HG03159 (cell line): Measurements from ENCODE around the gene LRRC8C.

ENCODE experiments used
- ATAC-seq: cut with Tn5 transposase; IDR thresholded peaks from one replicate; pipeline ENCODE4 v1.9.1; 2021; ENCODE audit warnings: mild to moderate bottlenecking, moderate library complexity; ENCODE audit not compliant: unreplicated experiment

The LRRC8C gene

GRCh38 chr1:89670163-89670562 is 37.2 kb downstream of the LRRC8C start:
- peak; percentile 99 for ATAC-seq

GRCh38 chr1:89670711-89671110 is 37.8 kb downstream of the LRRC8C start:
- ATAC-seq = no peak

GRCh38 chr1:89671775-89672488 is 39.0 kb downstream of the LRRC8C start:
- no peak for ATAC-seq

GRCh38 chr1:89672489-89673183 is 39.7 kb downstream of the LRRC8C start:
- ATAC-seq = no peak

DNA sequence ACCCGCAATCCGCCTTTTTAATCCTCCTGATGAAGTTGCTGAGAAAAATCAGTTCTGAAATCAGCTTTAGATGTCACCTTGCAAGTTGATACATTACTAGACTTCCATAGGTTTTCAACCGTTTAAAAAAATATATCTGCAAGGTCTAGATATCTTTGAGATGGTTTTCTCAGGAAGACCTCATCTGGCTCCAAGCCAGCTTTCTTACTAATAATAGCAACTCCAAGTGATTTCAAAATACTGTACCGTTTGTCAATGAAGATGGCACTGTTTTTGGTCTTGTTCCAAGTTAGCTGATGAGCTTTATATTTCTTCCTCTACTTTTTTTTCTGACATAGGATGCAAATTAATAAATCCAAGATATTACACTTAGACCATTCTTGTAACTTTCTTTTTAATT is 40.3 kb downstream of the LRRC8C start:
- ATAC-seq = no peak

GRCh38 chr1:89675677-89676076 is 42.8 kb downstream of the LRRC8C start:
- ATAC-seq = no peak

GRCh38 chr1:89681045-89681729 is 48.3 kb downstream of the LRRC8C start:
- ATAC-seq = peak; percentile 77

GRCh38 chr1:89682611-89683010 is 49.7 kb downstream of the LRRC8C start:
- no peak for ATAC-seq

GRCh38 chr1:89685461-89685860 is 52.5 kb downstream of the LRRC8C start:
- ATAC-seq = no peak

GRCh38 chr1:89686520-89686919 is 53.6 kb downstream of the LRRC8C start:
- no peak for ATAC-seq

- no peak for ATAC-seq
Measured at GRCh38 chr1:89687254-89687653, 54.3 kb downstream of the LRRC8C start.

DNA sequence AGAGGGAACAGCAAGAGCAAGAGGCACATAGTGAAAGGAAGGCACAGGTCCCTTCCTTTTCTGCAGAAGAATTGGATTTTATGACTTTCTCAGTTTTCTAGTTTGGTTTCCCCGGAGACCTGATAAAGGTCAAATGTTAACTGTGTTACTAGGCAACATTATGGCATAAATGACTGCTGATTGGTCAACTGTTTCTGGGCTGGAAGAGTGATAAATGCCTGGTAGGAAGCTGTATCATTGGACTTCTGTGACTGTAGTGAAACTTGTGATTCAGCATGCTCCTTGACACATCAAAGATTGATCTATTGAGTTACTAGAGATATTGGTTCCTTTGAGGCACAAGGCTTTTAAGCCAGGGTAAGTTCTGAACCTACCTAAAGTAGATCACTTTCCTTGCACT is 55.7 kb downstream of the LRRC8C start:
- ATAC-seq = no peak

- no peak for ATAC-seq
Measured at GRCh38 chr1:89689234-89689633, 56.3 kb downstream of the LRRC8C start.

- ATAC-seq = no peak
Measured at GRCh38 chr1:89690595-89690994, 57.7 kb downstream of the LRRC8C start.

DNA sequence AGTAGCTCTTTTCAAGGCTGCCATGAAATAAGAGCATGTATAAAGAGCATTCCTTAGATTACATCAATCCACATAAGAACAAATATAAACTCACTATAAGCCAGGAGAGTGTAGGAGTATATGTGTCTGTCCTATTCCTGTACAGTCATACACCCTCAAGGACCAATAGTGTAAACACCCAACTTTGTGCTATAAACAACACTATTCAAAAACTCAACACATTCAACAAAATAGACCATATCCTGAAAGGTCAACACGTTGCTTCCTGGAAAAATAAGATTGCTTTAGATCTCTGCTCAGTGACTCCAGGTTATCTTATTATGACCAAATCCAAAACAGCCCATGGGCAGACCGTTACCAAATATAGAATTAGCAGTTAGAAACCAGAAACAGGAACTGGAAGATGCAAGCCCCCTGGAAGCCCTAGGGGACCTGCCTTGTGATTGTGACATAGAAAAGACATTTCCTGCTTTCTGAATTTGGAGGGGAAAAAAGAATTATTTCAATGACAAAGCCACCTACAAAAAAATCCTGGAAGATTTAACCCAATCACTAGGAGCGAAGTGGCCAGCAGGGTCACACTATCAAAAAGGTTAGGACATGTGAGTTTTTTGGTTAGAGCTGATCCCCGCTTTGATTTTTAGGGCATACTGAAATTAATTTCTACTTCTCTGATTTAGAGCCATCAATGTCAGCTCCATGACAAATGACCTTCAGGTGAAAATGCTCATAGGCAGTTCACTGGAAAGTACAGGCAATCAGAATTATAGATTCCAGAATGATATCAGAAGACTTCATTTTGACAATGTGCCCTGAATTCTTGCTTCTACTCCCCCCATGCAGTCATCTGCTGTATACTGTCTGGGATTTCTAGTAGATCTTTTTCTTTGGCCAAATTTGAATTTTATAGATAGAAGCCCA is 59.9 kb downstream of the LRRC8C start:
- ATAC-seq = peak; percentile 75

DNA sequence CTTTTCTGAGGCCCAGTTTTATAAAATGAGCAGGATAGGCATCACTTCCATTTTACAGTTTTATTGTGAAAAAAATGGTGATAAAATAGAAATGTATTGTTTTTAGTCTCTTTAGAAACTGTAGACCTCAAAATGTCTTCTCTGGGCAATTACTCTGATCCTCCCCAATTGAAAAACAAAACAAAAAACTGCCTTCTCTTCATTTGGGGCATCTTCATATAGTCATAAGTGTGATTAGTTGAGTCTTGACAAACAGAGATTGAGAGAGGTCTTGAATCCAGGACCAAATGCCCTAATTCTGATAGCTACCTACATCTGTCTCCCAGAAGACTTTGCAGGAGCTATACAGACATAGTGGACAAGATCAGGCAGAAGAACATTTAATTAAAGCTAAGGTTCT is 62.9 kb downstream of the LRRC8C start:
- ATAC-seq = no peak

- ATAC-seq = no peak
Measured at GRCh38 chr1:89697383-89697782, 64.5 kb downstream of the LRRC8C start.

GRCh38 chr1:89698020-89698560 is 65.2 kb downstream of the LRRC8C start:
- ATAC-seq = no peak

DNA sequence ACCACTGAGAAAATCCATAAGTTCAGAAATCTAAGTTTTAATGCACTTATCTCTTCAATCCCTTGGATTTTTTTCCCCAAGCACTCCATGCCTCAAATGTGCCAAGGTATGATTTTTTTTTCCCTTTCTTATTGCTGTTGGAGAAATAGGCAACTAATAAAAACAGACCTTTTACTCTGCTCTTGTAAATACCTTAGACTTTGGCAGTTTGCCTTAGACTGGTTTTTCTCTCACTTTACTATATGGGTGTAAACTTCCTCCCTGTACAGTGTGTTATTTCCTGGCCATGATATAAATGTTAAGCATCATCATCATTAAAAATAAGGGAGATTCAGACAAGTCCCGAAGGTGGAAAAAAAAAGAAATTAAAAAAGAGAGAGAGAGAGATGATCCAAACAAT is 65.7 kb downstream of the LRRC8C start:
- ATAC-seq = no peak

- no peak for ATAC-seq
Measured at GRCh38 chr1:89699451-89699986, 66.6 kb downstream of the LRRC8C start.
